Uterus (tissue), 2 donors: ENCODE data around the gene SH3PXD2B.

ENCODE experiments used
- POLR2A ChIP-seq, 2 donors: fragments of 450-650 bp; IDR thresholded peaks; one replicate each; pipeline ENCODE4 v1.6.1; 2016; ENCODE audit warnings: antibody characterized with exemption in 2 of 2, mild to moderate bottlenecking in 1 of 2, moderate library complexity in 1 of 2
- TF ChIP-seq, protein P1 (sequence below), 4 experiments: fragments of 200-600 bp in 2 of 4; fragments of 450-650 bp in 2 of 4; sonication (generic) in 2 of 4; IDR thresholded peaks; one replicate each; pipeline ENCODE4 v1.5.1; 2016 to 2019; ENCODE audit warnings: antibody characterized with exemption in 4 of 4, mild to moderate bottlenecking in 2 of 4, moderate library complexity in 1 of 4

GRCh38 chr5:172490514-172491461 is 36.5 kb upstream of the SH3PXD2B start:
- no peak for TF ChIP-seq POLR2A (IDR thresholded peaks at IDR 0.05)
- TF ChIP-seq, protein P1, sequence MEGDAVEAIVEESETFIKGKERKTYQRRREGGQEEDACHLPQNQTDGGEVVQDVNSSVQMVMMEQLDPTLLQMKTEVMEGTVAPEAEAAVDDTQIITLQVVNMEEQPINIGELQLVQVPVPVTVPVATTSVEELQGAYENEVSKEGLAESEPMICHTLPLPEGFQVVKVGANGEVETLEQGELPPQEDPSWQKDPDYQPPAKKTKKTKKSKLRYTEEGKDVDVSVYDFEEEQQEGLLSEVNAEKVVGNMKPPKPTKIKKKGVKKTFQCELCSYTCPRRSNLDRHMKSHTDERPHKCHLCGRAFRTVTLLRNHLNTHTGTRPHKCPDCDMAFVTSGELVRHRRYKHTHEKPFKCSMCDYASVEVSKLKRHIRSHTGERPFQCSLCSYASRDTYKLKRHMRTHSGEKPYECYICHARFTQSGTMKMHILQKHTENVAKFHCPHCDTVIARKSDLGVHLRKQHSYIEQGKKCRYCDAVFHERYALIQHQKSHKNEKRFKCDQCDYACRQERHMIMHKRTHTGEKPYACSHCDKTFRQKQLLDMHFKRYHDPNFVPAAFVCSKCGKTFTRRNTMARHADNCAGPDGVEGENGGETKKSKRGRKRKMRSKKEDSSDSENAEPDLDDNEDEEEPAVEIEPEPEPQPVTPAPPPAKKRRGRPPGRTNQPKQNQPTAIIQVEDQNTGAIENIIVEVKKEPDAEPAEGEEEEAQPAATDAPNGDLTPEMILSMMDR (IDR thresholded peaks at IDR 0.05), result no peak
